ENCODE data around the gene FHOD3. TPM values are rescaled to one million over a fixed set of nuclear protein-coding genes. Genes with fewer than 3 reads are reported as not detected.

The FHOD3 gene
- total RNA-seq, 2 donors from 2014 or later = not detected

DNA sequence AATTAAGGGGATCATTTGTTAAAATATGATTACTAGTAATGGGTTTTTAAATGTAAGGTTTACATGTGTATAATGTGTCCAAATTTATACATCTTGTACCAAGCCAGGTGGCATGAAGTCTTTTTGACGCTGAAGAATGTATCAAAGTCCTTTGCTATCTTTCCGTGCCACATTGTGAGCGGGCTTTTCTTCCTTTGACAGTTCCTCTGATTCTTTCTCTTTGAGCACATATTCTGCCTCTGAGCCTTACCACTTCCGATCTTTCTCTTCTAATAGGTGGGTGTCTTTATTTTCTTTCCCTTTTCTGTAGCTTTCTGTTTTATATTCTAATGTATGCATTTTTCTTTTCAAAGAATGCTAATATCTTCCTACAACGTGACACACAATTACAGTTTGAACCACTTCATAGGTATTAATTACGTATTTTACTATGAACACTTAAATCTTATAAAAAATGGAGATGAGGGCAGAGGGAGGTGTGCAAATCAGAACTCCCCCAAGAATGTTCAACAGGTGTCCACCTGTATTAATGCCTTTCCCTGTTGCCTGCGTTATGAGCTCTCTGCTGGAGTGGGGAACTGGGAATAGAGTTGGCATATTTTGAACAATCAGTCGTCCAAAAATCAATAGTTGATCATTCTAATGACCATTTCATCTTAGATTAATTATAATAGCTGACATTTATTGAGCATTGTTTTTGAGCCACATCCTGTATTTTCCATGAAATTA is 355.8 kb downstream of the FHOD3 start:
- DNase-seq (ENCODE audit: low spot score in 2 of 2) (no peak), ATAC-seq (no peak)
- H3K9me3 Mint-ChIP-seq = peaks cover 0 to 5% of the 10 kb centered on the region in 2 donors
- H3K36me3 Mint-ChIP-seq = no peaks in the 10 kb centered on the region
- no peak overlapping the region for H3K27ac Mint-ChIP-seq

DNA sequence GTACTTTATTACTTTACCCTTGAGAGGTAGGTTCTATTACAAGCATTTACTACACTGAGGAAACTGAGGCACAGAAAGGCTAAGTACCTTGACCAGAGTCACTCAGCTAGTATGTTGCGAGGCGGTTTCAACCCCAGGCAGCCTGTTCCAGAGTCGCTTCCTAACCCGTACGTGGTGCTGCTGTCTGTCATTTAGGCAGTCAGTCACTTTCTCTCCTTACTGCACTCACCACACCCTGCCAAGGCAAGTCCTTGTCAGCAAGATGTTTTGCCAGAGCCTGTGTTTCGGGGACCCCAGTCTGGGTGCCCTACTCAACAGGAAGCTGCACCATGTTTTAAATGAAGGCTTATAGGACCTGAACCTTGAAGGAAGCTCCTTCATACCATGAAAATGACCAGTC is 356.4 kb downstream of the FHOD3 start:
- no peaks in the 10 kb centered on the region for H3K36me3 Mint-ChIP-seq
- ATAC-seq (no peak), DNase-seq (ENCODE audit: low spot score in 2 of 2) (no peak)
- peaks cover 0 to 5% of the 10 kb centered on the region in 2 donors for H3K9me3 Mint-ChIP-seq
- no peak overlapping the region for H3K27ac Mint-ChIP-seq

DNA sequence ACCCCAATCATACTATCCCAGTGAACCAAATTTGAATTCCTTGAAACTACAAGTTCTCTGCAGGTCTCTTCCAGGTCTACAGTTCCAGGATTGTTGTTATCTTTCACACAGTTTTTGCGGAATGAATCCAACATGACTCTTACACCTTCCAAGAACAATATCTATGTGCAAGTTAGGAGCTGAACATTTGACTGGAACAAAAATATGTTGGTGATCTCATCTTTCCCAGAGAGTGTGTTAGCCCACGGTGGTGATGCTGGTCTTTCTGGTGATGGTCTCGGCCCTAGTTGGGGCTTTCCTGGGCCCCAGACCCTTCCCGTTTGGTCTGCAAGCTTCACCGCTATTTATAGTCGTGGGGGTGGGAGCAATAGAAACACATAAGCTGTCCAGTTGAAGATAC is 357.6 kb downstream of the FHOD3 start:
- Mint-ChIP-seq H3K36me3 (no peaks in the 10 kb centered on the region), H3K9me3 (no peaks in the 10 kb centered on the region), H3K27ac (no peak overlapping the region)
- DNase-seq (ENCODE audit: low spot score in 2 of 2) (no peak), ATAC-seq (no peak)

DNA sequence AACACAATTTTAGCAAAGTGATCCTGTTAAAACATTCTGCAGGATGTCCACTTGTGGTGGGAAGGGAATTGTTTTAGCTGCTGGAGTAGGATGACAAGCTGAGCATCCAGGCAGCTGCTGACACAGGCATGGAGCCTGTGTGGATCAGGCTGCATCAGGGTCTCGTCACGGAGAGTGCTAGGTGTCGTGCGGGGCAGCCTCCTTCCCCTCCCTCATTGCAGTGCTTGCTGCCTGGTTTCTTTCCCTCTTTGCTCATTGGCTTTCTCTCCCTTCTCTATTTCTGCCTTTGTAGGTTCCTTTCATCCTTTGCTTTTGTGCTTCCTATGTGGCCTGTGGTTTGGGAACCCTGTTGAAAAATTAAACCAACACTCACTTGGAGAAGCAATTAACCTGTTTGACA is 358.4 kb downstream of the FHOD3 start:
- no peak for DNase-seq (ENCODE audit: low spot score in 2 of 2)
- Mint-ChIP-seq H3K27ac (no peak overlapping the region), H3K36me3 (no peaks in the 10 kb centered on the region), H3K9me3 (no peaks in the 10 kb centered on the region)
- ATAC-seq = no peak

DNA sequence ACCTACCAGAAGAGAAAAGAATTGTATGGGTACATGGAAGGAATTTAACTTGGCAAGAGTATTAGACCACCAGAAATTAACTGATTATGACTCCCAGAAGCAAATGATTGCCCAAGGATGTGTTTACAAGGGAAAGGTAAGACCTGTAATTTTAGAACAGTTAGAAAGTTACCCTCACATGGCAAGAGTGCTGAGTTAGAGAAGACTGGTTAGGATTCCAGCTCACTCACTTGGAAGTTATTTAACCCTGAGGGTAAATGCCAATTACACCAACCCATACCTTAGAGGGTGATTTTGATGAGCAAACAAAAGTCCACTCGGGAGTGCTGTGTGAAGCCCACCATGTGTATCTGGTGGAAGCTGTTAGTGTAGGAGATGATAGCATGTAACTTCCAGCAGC is 361.1 kb downstream of the FHOD3 start:
- ATAC-seq (no peak), DNase-seq (ENCODE audit: low spot score in 2 of 2) (no peak)
- H3K9me3 Mint-ChIP-seq = no peaks in the 10 kb centered on the region
- H3K36me3 Mint-ChIP-seq = no peaks in the 10 kb centered on the region
- no peak overlapping the region for H3K27ac Mint-ChIP-seq

DNA sequence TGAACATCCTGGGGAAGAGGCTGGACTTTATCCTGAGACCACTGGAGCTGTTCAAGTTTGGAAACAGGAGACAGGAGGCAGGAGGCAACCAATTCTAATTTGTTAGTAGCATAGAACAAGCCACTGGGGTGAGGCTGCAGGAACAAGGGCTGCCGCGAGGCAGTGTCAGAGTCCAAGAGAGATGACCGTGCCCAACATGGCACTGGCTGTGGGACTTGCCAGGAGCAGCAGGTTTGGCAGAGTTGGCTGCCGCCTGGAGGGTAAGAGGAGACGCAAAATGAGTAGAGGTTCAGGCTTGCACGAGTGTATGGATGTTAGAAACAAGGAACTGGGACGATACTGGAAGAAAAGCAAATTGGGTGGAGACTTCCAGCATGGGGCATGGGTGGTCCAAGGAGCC is 362.8 kb downstream of the FHOD3 start:
- ATAC-seq (no peak), DNase-seq (ENCODE audit: low spot score in 2 of 2) (no peak)
- H3K27ac Mint-ChIP-seq = no peak overlapping the region
- no peaks in the 10 kb centered on the region for H3K9me3 Mint-ChIP-seq
- H3K36me3 Mint-ChIP-seq = no peaks in the 10 kb centered on the region

DNA sequence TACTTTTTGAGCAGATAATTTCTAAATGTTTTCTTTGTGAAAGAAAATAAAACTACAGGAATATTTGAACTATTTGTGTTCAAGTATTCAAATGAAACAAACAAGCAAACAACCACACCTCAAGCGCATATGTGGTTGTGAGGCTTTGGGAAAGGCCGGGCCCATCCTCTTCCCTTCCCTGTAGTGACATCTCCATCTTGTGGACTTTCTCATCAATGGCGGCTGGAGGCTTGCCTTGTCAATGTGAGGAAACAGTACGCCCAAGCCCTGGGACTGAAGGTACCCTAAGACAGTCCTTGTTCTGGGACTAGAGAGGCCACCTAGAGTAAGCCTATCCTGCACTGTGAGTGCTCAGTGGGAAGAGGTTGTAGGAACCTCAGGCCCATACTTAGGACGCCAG is 364.5 kb downstream of the FHOD3 start:
- Mint-ChIP-seq H3K36me3 (no peaks in the 10 kb centered on the region), H3K9me3 (no peaks in the 10 kb centered on the region), H3K27ac (no peak overlapping the region)
- no peak for ATAC-seq
- no peak for DNase-seq (ENCODE audit: low spot score in 2 of 2)

DNA sequence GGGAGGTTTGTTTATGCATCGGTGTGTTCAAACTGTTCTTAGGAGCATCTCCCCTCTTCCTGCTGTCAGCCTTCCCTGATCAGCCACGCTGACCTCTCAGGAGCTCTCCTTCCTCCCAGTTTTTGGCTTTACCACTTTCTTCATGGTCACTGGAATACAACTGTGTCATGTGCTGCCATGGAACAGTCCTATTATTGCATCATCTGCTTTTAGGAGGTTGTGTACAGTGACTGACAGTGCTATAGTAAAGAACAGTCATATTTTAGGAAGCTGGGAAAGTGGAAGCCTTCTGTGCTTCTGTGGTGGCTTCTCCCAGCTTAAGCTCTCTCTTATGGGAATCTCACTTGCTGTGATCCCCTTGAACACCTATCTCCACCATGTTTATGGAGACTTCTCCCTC is 365.8 kb downstream of the FHOD3 start:
- no peak for DNase-seq (ENCODE audit: low spot score in 2 of 2)

DNA sequence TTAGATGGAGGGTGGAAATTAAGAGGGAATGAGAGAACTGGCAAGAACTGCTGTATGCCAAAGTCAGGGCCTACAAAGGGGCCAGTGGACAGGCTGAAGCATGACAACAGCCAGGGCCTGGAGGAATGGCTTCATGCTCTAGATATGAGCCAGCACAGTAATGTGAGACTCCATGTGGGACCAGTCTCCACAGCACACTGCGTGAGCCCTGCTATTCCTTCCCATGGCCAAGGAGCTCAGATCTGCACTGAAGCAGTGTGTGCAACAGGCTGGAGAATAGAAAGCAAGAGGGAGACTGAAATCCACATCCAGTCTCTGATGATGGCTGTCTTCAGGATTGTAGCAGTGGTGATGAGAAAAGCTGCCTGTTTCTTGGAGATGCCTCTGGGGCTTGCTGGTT is 368.4 kb downstream of the FHOD3 start:
- H3K27ac Mint-ChIP-seq = no peak overlapping the region
- no peaks in the 10 kb centered on the region for H3K9me3 Mint-ChIP-seq
- no peak for ATAC-seq
- H3K36me3 Mint-ChIP-seq = no peaks in the 10 kb centered on the region
- DNase-seq (ENCODE audit: low spot score in 2 of 2) = no peak

More for the DNA sequence above, 365.8 kb downstream of the FHOD3 start:
- ATAC-seq = no peak
- H3K36me3 Mint-ChIP-seq = no peaks in the 10 kb centered on the region
- H3K27ac Mint-ChIP-seq = no peak overlapping the region
- H3K9me3 Mint-ChIP-seq = no peaks in the 10 kb centered on the region

DNA sequence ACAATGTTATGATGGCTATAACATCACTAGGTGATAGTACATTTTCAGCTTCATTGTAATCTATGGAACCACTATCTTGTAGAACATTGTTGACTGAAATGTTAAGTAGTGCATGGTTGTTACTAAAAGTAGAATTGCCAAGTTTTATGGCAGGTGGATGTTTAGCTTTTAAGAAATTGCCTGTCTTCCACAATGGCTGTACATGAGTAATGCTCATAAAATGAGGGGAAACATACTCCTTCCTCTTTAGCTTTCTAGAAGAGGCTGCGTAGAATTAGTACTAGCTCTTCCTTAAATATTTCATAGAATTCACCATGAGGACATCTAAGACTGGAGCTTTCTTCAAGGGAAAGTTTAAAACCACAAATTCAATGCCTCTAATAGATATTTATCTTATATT is 370.3 kb downstream of the FHOD3 start:
- ATAC-seq (no peak), DNase-seq (ENCODE audit: low spot score in 2 of 2) (no peak)
- H3K27ac Mint-ChIP-seq = no peak overlapping the region
- no peaks in the 10 kb centered on the region for H3K9me3 Mint-ChIP-seq
- no peaks in the 10 kb centered on the region for H3K36me3 Mint-ChIP-seq

DNA sequence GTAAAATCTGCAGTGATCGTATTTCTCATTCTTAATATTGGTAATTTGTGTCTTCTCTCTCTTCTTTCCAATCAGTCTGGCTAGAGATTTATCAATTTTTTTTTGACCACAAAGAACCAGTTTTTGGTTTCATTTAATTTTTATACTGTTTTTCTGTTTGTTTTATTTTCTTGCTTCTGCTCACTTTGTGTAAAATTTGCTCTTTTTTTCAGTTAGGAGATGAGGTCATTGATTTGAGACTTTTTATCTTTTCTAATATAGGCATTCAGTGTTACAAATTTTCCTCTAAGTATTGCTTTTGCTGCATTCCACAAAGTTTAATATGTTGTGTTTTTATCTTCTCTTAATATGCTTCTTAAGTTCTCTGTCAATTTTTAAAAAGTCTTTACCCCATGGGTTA is 370.8 kb downstream of the FHOD3 start:
- DNase-seq (ENCODE audit: low spot score in 2 of 2) (no peak), ATAC-seq (no peak)
- Mint-ChIP-seq H3K27ac (no peak overlapping the region), H3K9me3 (no peaks in the 10 kb centered on the region), H3K36me3 (no peaks in the 10 kb centered on the region)

DNA sequence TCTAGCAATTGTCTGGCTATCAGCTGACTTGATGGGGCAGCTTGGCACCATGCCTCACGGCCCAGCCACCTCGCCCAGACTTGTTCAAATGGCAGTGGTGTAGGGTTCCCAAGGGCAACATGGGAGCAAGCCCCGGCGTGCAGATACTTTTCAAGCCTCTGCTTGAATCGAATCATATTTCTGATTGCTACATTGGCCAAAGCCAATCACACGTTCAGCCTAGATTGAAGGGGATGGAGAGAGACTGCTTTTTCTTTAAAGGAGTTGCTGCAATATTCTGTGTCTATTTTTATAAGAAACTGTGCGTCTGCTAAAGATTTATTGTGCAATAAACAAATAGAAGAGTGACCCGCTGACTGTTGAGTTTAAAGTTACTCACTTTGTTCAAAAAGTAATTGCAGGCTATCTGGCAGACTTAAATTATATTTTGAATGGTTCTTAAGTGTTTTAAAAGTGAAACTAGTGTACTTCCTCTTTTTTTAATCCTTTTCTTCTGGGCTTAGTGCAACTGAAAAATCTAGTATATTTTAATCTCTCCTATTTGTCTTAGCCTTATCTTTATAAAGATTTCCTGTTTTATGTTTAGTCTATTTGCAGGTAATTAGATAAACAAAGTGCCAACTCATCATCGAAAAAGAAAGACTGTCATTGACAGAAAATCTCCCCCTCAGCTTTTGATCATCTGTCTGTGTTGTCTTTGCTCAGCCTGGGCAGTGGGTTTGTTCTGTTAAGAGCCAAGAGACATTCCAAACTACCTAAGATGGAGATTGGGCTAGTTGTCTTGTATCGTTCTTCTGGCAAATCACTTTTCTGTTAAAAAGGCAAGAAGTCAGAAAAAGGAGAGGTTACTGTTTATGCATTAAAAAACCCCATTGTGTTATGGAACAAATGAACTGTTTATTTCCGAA is 375.2 kb downstream of the FHOD3 start:
- ATAC-seq (no peak), DNase-seq (ENCODE audit: low spot score in 2 of 2) (no peak)
- no peaks in the 10 kb centered on the region for H3K9me3 Mint-ChIP-seq
- no peak overlapping the region for H3K27ac Mint-ChIP-seq
- no peaks in the 10 kb centered on the region for H3K36me3 Mint-ChIP-seq

DNA sequence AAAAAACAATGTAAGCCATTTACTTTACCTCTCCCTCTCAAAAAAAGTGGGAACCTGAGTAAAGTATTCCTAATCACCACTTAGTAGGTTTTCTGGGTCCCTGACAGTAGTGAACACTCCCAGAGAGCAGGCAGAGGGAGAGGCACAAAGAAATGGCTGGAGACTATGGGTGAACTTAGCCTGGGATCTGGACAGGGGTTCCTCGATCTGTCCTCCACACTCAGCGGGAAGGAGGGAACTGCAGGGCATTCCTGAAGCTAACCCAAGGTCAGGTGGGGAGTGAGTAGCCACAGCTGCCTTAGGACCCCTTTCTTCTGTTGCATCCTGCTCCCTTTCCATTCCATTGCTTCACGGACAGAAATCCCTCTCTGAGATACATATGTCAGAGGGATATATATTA is 375.9 kb downstream of the FHOD3 start:
- DNase-seq (ENCODE audit: low spot score in 2 of 2) = no peak
- ATAC-seq = no peak
- no peaks in the 10 kb centered on the region for H3K36me3 Mint-ChIP-seq
- no peak overlapping the region for H3K27ac Mint-ChIP-seq
- H3K9me3 Mint-ChIP-seq = no peaks in the 10 kb centered on the region

DNA sequence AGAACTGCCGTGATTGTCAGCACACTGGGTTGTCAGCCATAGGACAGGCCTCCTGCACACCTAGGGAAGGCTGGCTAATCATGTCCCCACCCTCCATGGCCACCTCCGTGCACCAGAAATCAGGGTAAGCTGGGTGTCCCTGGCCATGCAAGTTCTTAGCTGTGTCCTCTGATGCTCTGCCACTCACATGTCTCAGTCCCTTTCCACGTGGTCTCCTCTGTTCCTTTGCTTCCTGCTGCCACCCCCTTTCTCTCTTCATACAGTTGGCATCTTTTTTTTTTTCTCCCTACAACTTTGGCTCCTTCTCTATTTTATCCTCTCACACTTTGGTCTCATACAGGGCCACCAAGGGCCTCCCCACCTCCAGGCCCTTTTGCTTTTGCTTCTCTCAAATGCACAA is 377.6 kb downstream of the FHOD3 start:
- DNase-seq (ENCODE audit: low spot score in 2 of 2) (no peak), ATAC-seq (no peak)
- Mint-ChIP-seq H3K27ac (no peak overlapping the region), H3K9me3 (no peaks in the 10 kb centered on the region), H3K36me3 (no peaks in the 10 kb centered on the region)

DNA sequence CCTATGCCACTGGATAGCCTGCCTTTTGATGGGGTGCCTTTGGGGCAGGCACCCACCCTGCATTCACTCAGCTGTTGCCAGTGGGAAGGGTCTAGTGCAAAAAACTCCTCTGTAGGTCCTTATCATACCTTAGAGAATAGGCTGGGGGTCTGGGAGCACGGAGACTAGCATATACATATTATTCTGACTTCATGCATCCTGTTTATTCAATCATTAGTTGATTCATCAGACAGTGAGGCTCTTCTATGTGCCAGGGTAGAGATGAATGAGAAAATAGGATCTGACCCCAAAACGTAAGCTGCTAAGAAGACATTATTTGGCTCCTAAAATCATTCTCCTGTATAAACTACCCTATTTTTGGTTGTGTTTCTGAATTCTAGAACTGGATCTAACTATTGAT is 378.0 kb downstream of the FHOD3 start:
- DNase-seq (ENCODE audit: low spot score in 2 of 2) (no peak), ATAC-seq (no peak)
- H3K36me3 Mint-ChIP-seq = no peaks in the 10 kb centered on the region
- H3K9me3 Mint-ChIP-seq = no peaks in the 10 kb centered on the region
- H3K27ac Mint-ChIP-seq = no peak overlapping the region

DNA sequence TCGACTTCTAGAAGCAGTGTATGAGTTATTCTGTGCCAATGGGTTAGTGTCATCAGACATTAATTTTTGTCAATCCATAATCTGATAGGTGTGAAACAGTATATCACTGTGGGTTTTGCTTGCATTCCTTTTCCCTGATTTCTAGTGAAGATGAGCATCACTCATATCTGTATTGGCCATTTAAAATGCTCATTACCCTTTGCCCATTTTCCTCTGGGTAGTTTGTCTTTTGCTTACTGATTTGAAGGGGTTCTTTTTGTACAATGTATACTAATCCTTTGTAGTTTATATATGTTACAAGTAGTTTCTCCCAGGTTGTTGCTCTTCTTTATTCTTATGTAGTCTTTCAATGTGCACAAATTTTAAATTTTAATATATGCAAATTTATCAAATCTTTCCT is 379.1 kb downstream of the FHOD3 start:
- Mint-ChIP-seq H3K27ac (no peak overlapping the region), H3K36me3 (no peaks in the 10 kb centered on the region), H3K9me3 (no peaks in the 10 kb centered on the region)
- ATAC-seq = no peak
- DNase-seq (ENCODE audit: low spot score in 2 of 2) = no peak

DNA sequence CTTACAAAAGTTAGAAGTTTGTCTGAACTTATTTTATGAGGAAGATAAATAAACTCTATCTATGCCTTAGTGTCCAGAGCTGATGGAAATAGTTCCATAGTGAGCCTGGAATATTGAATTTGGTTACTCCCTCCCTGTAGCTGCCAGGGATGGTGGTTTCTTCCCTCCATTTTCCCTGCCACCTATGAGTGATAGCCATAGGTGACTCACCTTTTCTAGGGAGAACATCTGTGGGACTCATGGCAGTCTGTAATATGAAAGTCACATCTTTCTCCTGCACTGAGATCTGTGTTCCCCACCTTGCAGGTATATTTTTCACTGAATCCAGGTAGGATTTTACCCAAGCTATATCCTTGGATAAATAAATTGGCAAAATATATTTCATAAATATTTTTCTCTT is 382.5 kb downstream of the FHOD3 start:
- ATAC-seq = no peak
- H3K36me3 Mint-ChIP-seq = peaks cover 0 to 4% of the 10 kb centered on the region in 2 donors

DNA sequence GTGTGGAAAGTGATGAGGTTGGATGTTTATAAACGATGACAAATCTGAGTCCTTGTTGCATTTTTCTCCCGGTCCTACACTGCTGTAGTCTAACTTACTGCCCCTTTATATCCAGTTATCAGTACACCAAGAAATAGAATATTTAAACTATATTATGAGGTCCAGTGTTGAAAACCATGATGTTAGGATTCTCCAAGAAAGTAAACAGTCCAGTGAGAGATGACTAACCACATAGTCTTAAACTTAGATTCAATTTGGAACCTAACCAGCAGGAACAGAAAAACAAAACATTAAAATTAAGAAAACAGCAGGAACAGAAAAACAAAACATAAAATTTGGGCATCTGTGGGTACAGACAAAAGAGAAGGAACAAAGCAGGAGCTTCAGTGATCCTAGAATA is 388.1 kb downstream of the FHOD3 start:
- Mint-ChIP-seq H3K9me3 (peaks cover 3 to 4% of the 10 kb centered on the region in 2 donors), H3K27ac (no peak overlapping the region), H3K36me3 (peaks cover 0 to 4% of the 10 kb centered on the region in 2 donors)
- ATAC-seq (no peak), DNase-seq (ENCODE audit: low spot score in 2 of 2) (no peak)

More for the DNA sequence above, 382.5 kb downstream of the FHOD3 start:
- Mint-ChIP-seq H3K9me3 (peaks cover 3 to 4% of the 10 kb centered on the region in 2 donors), H3K27ac (no peak overlapping the region)
- DNase-seq (ENCODE audit: low spot score in 2 of 2) = no peak
